CD4-positive, alpha-beta memory T cell (primary cell): ENCODE measurements around the gene ACOT6. TPM values are rescaled to one million over a fixed set of nuclear protein-coding genes. Genes with fewer than 3 reads are reported as not detected.

Source experiments
- CTCF ChIA-PET: fragments of 350-600 bp; sonication (Branson Sonifier 250); formaldehyde crosslinking; loops from one replicate; lab custom pipeline; 2021; ENCODE audit warnings: inconsistent platforms; ENCODE audit not compliant: partially characterized antibody; lab: Charles Lee
- POLR2A ChIA-PET: fragments of 350-600 bp; sonication (Branson Sonifier 250); formaldehyde crosslinking; loops from one replicate; lab custom pipeline; 2021; ENCODE audit not compliant: partially characterized antibody; lab: Charles Lee
- DNase-seq, 5 donors: peaks; one replicate each; pipeline versions ENCODE4 v3.0.0 to v3.0.0-alpha.2; 2020 to 2022; ENCODE audit warnings: mixed read lengths in 1 of 5
- H3K27ac ChIP-seq: one replicate; pipeline ENCODE4 v1.7.0; 2013; ENCODE audit warnings: low read depth, low read length
- H3K27me3 ChIP-seq: 2 replicates; pipeline ENCODE4 v1.7.0; 2013; ENCODE audit warnings: mild to moderate bottlenecking, low read length, moderate library complexity; ENCODE audit not compliant: insufficient read depth
- H3K36me3 ChIP-seq: 2 replicates; pipeline ENCODE4 v1.7.0; 2013; ENCODE audit warnings: mild to moderate bottlenecking, low read length, moderate library complexity; ENCODE audit not compliant: insufficient read depth
- H3K4me1 ChIP-seq: 2 replicates; pipeline ENCODE4 v1.7.0; 2013; ENCODE audit warnings: mild to moderate bottlenecking, low read length, moderate library complexity; ENCODE audit not compliant: insufficient read depth
- H3K4me3 ChIP-seq, 2 donors: one replicate each; pipeline ENCODE4 v1.7.0; 2013; ENCODE audit warnings: low read length in 2 of 2, mild to moderate bottlenecking in 1 of 2
- H3K9me3 ChIP-seq, 2 donors: one replicate each; pipeline ENCODE4 v1.7.0; 2013; ENCODE audit warnings: low read length in 2 of 2, control low read depth in 1 of 2; ENCODE audit not compliant: control insufficient read depth in 1 of 2
- H3K27ac Mint-ChIP-seq, 7 donors: one replicate each; pipeline ENCODE4 v1.8.0; 2020 to 2021; ENCODE audit warnings: mixed read lengths in 7 of 7, mild to moderate bottlenecking in 6 of 7, inconsistent platforms in 3 of 7, moderate library complexity in 3 of 7
- H3K27me3 Mint-ChIP-seq, 2 donors: one replicate each; pipeline ENCODE4 v1.8.0; 2020 to 2021; ENCODE audit warnings: mixed read lengths in 2 of 2
- H3K36me3 Mint-ChIP-seq, 2 donors: one replicate each; pipeline ENCODE4 v1.8.0; 2020 to 2021; ENCODE audit warnings: mixed read lengths in 2 of 2, inconsistent platforms in 1 of 2, mild to moderate bottlenecking in 1 of 2
- H3K4me1 Mint-ChIP-seq, 4 donors: one replicate each; pipeline ENCODE4 v1.8.0; 2020 to 2021; ENCODE audit warnings: mixed read lengths in 4 of 4, mild to moderate bottlenecking in 1 of 4
- H3K4me3 Mint-ChIP-seq, 8 donors: one replicate each; pipeline ENCODE4 v1.8.0; 2020 to 2021; ENCODE audit warnings: mixed read lengths in 8 of 8, mild to moderate bottlenecking in 7 of 8, moderate library complexity in 6 of 8, inconsistent platforms in 3 of 8
- H3K9me3 Mint-ChIP-seq, 8 donors: one replicate each; pipeline ENCODE4 v1.8.0; 2020 to 2021; ENCODE audit warnings: mixed read lengths in 8 of 8, mild to moderate bottlenecking in 5 of 8, inconsistent platforms in 3 of 8, moderate library complexity in 1 of 8
- intact Hi-C: fragments of 100-400 bp; cut with micrococcal nuclease; formaldehyde crosslinking; loops from one replicate; pipeline ENCODE4 v1.15.1; 2023
- polyA plus RNA-seq, 2 donors: library from polyadenylated mRNA; unstranded; fragments of 300-500 nt; fragmentation: Illumina TruSeq; gene quantifications; one replicate each; pipeline ENCODE4 v1.2.3, GENCODE V29; 2021
- total RNA-seq, 2 experiments: library from RNA; stranded (reverse); gene quantifications; one replicate each; pipeline ENCODE4 v1.2.3, GENCODE V29; 2021

Gene ACOT6
- total and polyA plus RNA-seq, 4 experiments from 2014 or later: not detected

- peak within 1 kb of the TSS; percentile 30 to 92 (median 81) for H3K27ac Mint-ChIP-seq
- H3K27ac ChIP-seq: peak within 1 kb of the TSS; percentile 53
- H3K36me3 Mint-ChIP-seq: peaks cover 7 to 12% of the 10 kb centered on the region in 2 donors
- H3K36me3 ChIP-seq: no peaks in the 10 kb centered on the region
- H3K4me3 ChIP-seq: peak within 1 kb of the TSS; percentile 63 to 77
- H3K9me3 ChIP-seq: no peaks in the 10 kb centered on the region
- CTCF ChIA-PET: interaction anchor here (0.6 to 1.7 kb wide), 5 partner anchors 21 to 83 kb away, joined by 3 to 10 read pairs (median 4); partner anchors contain the start of genes ACOT2 and ACOT6
- no peaks in the 10 kb centered on the region for H3K27me3 ChIP-seq
- DNase-seq: peak; percentile 64 to 76 (median 76)
- intact Hi-C loops: loop anchor here (1.0 to 5.0 kb wide), 3 partner anchors 20 to 40 kb away; partner anchors contain the start of genes ACOT2 and ACOT6
- no peaks in the 10 kb centered on the region for H3K9me3 Mint-ChIP-seq
- peaks cover 5 to 10% (median 7%) of the 10 kb centered on the region in 4 donors for H3K4me1 Mint-ChIP-seq
- H3K27me3 Mint-ChIP-seq: no peaks in the 10 kb centered on the region
- POLR2A ChIA-PET: interaction anchor here (0.8 to 4.4 kb wide), 15 partner anchors 20 to 533 kb away, joined by 3 to 93 read pairs (median 5); partner anchors contain the start of genes ACOT2, ACOT6, BBOF1 and DNAL1
- H3K4me1 ChIP-seq: peaks cover 10% of the 10 kb centered on the region
- peak within 1 kb of the TSS; percentile 73 to 87 (median 82) for H3K4me3 Mint-ChIP-seq
Measured at GRCh38 chr14:73591690-73592449, 20.4 kb upstream of the ACOT6 start, which contains the start of gene ACOT4. TSS of gene ACOT4 (plus strand) at chr14:73591873. CDS start at chr14:73591960, 87 bp downstream.

GRCh38 chr14:73594491-73594890 lies 17.8 kb upstream of the ACOT6 start:
- H3K9me3 ChIP-seq: no peaks in the 10 kb centered on the region
- H3K9me3 Mint-ChIP-seq: no peaks in the 10 kb centered on the region
- ChIA-PET CTCF (no interaction called here), POLR2A (no interaction called here)
- H3K4me1 ChIP-seq: peaks cover 10% of the 10 kb centered on the region
- H3K4me1 Mint-ChIP-seq: peaks cover 5 to 10% (median 7%) of the 10 kb centered on the region in 4 donors
- H3K27me3 ChIP-seq: no peaks in the 10 kb centered on the region
- no peaks in the 10 kb centered on the region for H3K36me3 ChIP-seq
- no peak overlapping the region for H3K4me3 ChIP-seq
- no peaks in the 10 kb centered on the region for H3K27me3 Mint-ChIP-seq
- intact Hi-C loops: loop anchor here (5.0 kb wide), 1 partner anchor 38 kb away; no protein-coding TSS in a partner anchor
- H3K27ac Mint-ChIP-seq: peak overlapping the region in 1 of 7 donors; percentile 60
- H3K36me3 Mint-ChIP-seq: peaks cover 7 to 12% of the 10 kb centered on the region in 2 donors
- no peak for DNase-seq
- no peak overlapping the region for H3K27ac ChIP-seq
- no peak overlapping the region for H3K4me3 Mint-ChIP-seq

GRCh38 chr14:73599499-73599898 lies 12.8 kb upstream of the ACOT6 start:
- Histone ChIP-seq H3K9me3 (no peaks in the 10 kb centered on the region), H3K27me3 (no peaks in the 10 kb centered on the region), H3K4me1 (no peaks in the 10 kb centered on the region), H3K36me3 (no peaks in the 10 kb centered on the region), H3K27ac (no peak overlapping the region), H3K4me3 (no peak overlapping the region)
- H3K27ac Mint-ChIP-seq: no peak overlapping the region
- H3K4me1 Mint-ChIP-seq: peaks cover 0 to 4% (median 0%) of the 10 kb centered on the region in 4 donors
- POLR2A ChIA-PET: interaction anchor here (2.4 kb wide), 1 partner anchor 13 kb away, joined by 7 read pairs; the partner anchor contains the start of gene ACOT6
- no peak overlapping the region for H3K4me3 Mint-ChIP-seq
- DNase-seq: no peak
- peaks cover 0 to 1% of the 10 kb centered on the region in 2 donors for H3K27me3 Mint-ChIP-seq
- no peaks in the 10 kb centered on the region for H3K9me3 Mint-ChIP-seq
- intact Hi-C loops: no loop called here
- CTCF ChIA-PET: no interaction called here
- peaks cover 7 to 12% of the 10 kb centered on the region in 2 donors for H3K36me3 Mint-ChIP-seq

- peaks cover 0 to 4% (median 0%) of the 10 kb centered on the region in 4 donors for H3K4me1 Mint-ChIP-seq
- no peaks in the 10 kb centered on the region for H3K36me3 Mint-ChIP-seq
- Histone ChIP-seq H3K9me3 (no peaks in the 10 kb centered on the region), H3K4me1 (no peaks in the 10 kb centered on the region), H3K36me3 (no peaks in the 10 kb centered on the region), H3K27me3 (no peaks in the 10 kb centered on the region), H3K27ac (no peak overlapping the region), H3K4me3 (no peak overlapping the region)
- H3K27ac Mint-ChIP-seq: no peak overlapping the region
- intact Hi-C loops: no loop called here
- H3K4me3 Mint-ChIP-seq: no peak overlapping the region
- no peaks in the 10 kb centered on the region for H3K9me3 Mint-ChIP-seq
- no peak for DNase-seq
- ChIA-PET CTCF (no interaction called here), POLR2A (no interaction called here)
- peaks cover 0 to 3% of the 10 kb centered on the region in 2 donors for H3K27me3 Mint-ChIP-seq
Measured at GRCh38 chr14:73602994-73603393, 9.3 kb upstream of the ACOT6 start.

GRCh38 chr14:73606271-73606670 lies 6.0 kb upstream of the ACOT6 start:
- DNase-seq: no peak
- H3K4me1 Mint-ChIP-seq: peaks cover 0 to 4% (median 0%) of the 10 kb centered on the region in 4 donors
- H3K9me3 Mint-ChIP-seq: no peaks in the 10 kb centered on the region
- no peaks in the 10 kb centered on the region for H3K27me3 ChIP-seq
- POLR2A ChIA-PET: no interaction called here
- no peaks in the 10 kb centered on the region for H3K4me1 ChIP-seq
- H3K27ac ChIP-seq: no peak overlapping the region
- no peaks in the 10 kb centered on the region for H3K36me3 ChIP-seq
- intact Hi-C loops: no loop called here
- H3K36me3 Mint-ChIP-seq: no peaks in the 10 kb centered on the region
- peaks cover 0 to 3% of the 10 kb centered on the region in 2 donors for H3K27me3 Mint-ChIP-seq
- no peak overlapping the region for H3K4me3 Mint-ChIP-seq
- CTCF ChIA-PET: no interaction called here
- H3K9me3 ChIP-seq: no peaks in the 10 kb centered on the region
- no peak overlapping the region for H3K27ac Mint-ChIP-seq
- no peak overlapping the region for H3K4me3 ChIP-seq

- Histone ChIP-seq H3K4me3 (no peak overlapping the region), H3K4me1 (no peaks in the 10 kb centered on the region), H3K9me3 (no peaks in the 10 kb centered on the region), H3K36me3 (no peaks in the 10 kb centered on the region), H3K27me3 (no peaks in the 10 kb centered on the region), H3K27ac (no peak overlapping the region)
- no peak overlapping the region for H3K4me3 Mint-ChIP-seq
- intact Hi-C loops: no loop called here
- peaks cover 0 to 3% (median 1%) of the 10 kb centered on the region in 4 donors for H3K4me1 Mint-ChIP-seq
- no peaks in the 10 kb centered on the region for H3K9me3 Mint-ChIP-seq
- no peak overlapping the region for H3K27ac Mint-ChIP-seq
- no peaks in the 10 kb centered on the region for H3K36me3 Mint-ChIP-seq
- POLR2A ChIA-PET: no interaction called here
- H3K27me3 Mint-ChIP-seq: peaks cover 0 to 3% of the 10 kb centered on the region in 2 donors
- no peak for DNase-seq
- CTCF ChIA-PET: no interaction called here
Measured at GRCh38 chr14:73607241-73607640, 5.1 kb upstream of the ACOT6 start.

GRCh38 chr14:73610687-73611086 lies 1.6 kb upstream of the ACOT6 start:
- intact Hi-C loops: no loop called here
- H3K9me3 ChIP-seq: no peaks in the 10 kb centered on the region
- no peaks in the 10 kb centered on the region for H3K27me3 ChIP-seq
- H3K9me3 Mint-ChIP-seq: no peaks in the 10 kb centered on the region
- no peaks in the 10 kb centered on the region for H3K27me3 Mint-ChIP-seq
- no peaks in the 10 kb centered on the region for H3K36me3 ChIP-seq
- H3K4me1 Mint-ChIP-seq: peaks cover 0 to 6% (median 3%) of the 10 kb centered on the region in 4 donors
- peaks cover 3% of the 10 kb centered on the region for H3K4me1 ChIP-seq
- no peaks in the 10 kb centered on the region for H3K36me3 Mint-ChIP-seq
- no peak for DNase-seq
- H3K27ac Mint-ChIP-seq: peak overlapping the region in 1 of 7 donors; percentile 4
- H3K4me3 ChIP-seq: no peak overlapping the region
- no peak overlapping the region for H3K4me3 Mint-ChIP-seq
- ChIA-PET CTCF (interaction anchor here (0.7 kb wide), 1 partner anchor 177 kb away, joined by 4 read pairs; no protein-coding TSS in a partner anchor), POLR2A (interaction anchor here (0.6 to 4.7 kb wide), 3 partner anchors 42 to 120 kb away, joined by 3 to 71 read pairs (median 34); partner anchors contain the start of genes ACOT2 and RIOX1)
- H3K27ac ChIP-seq: no peak overlapping the region
